HCT116 (cell line): Measurements from ENCODE around the gene S100PBP. TPM values are rescaled to one million over a fixed set of nuclear protein-coding genes. Genes with fewer than 3 reads are reported as not detected.

Experiments used
- ATAC-seq: fragments of 200-7000 bp; cut with Tn5 transposase; 2 replicates; pipeline ENCODE4 v1.9.1; 2020; ENCODE audit warnings: mild to moderate bottlenecking, moderate library complexity
- BruUV-seq: library from RNA; stranded (reverse); fragments of 400-500 nt; replicated peaks from 2 replicates; lab custom pipeline; 2021; lab: Mats Ljungman, UMichigan
- CTCF ChIA-PET: fragments of 300-600 bp; sonication (Branson Sonifier 250); formaldehyde crosslinking; loops from one replicate; lab custom pipeline; 2021; ENCODE audit warnings: antibody characterized with exemption; lab: Charles Lee
- POLR2A ChIA-PET: fragments of 300-600, 350-600 bp; sonication (Branson Sonifier 250); formaldehyde crosslinking; loops from one replicate; lab custom pipeline; 2021; ENCODE audit warnings: antibody characterized with exemption; lab: Charles Lee
- RAD21 ChIA-PET, 2 experiments: fragments of 300-600 bp; sonication (Branson Sonifier 250); formaldehyde crosslinking; loops; one replicate each; lab custom pipeline; 2023; ENCODE audit warnings: low total read pairs in 2 of 2; ENCODE audit not compliant: uncharacterized antibody in 2 of 2, unreplicated experiment in 2 of 2, low non-redundant PET in 1 of 2; lab: Charles Lee
- DNase-seq: peaks from one replicate; pipeline ENCODE4 v3.0.0-alpha.2; 2010; ENCODE audit warnings: low read depth, low spot score
- H2AFZ ChIP-seq: fragments of 200-600 bp; shearing (Covaris generic), sonication (generic); 2 replicates; pipeline ENCODE4 v1.6.1; 2017; ENCODE audit warnings: low read depth, mixed run types, mixed read lengths, antibody characterized with exemption, low read length; ENCODE audit not compliant: poor library complexity, severe bottlenecking
- H3K27ac ChIP-seq: 2 replicates; pipeline ENCODE4 v1.5.1; 2012; ENCODE audit warnings: low read depth, low read length
- H3K27me3 ChIP-seq: fragments of 200-600 bp; sonication (generic); 2 replicates; pipeline ENCODE4 v1.6.1; 2016; ENCODE audit warnings: mixed run types, low read length, mixed read lengths; ENCODE audit not compliant: insufficient read depth
- H3K36me3 ChIP-seq, 2 experiments: fragments of 200-500 bp in 1 of 2; fragments of 200-600 bp in 1 of 2; sonication (Bioruptor generic) in 1 of 2; sonication (generic) in 1 of 2; 2 replicates each; pipeline versions ENCODE4 v1.5.1 to v1.6.1; 2014 to 2016; ENCODE audit warnings: low read length in 2 of 2, inconsistent platforms in 1 of 2, mixed read lengths in 1 of 2, mixed run types in 1 of 2; ENCODE audit not compliant: insufficient read depth in 2 of 2, control insufficient read depth in 1 of 2
- H3K4me1 ChIP-seq, 2 experiments: fragments of 200-600 bp in 1 of 2; sonication (generic) in 1 of 2; 2 replicates each; pipeline versions ENCODE4 v1.5.1 to v1.6.1; 2012 to 2017; ENCODE audit warnings: low read length in 2 of 2, inconsistent platforms in 1 of 2, mild to moderate bottlenecking in 1 of 2, mixed read lengths in 1 of 2, mixed run types in 1 of 2, moderate library complexity in 1 of 2; ENCODE audit not compliant: insufficient read depth in 2 of 2, control insufficient read depth in 1 of 2
- H3K4me2 ChIP-seq: fragments of 200-600 bp; sonication (generic); 2 replicates; pipeline ENCODE4 v1.6.1; 2017; ENCODE audit warnings: mixed run types, low read length, mixed read lengths
- H3K4me3 ChIP-seq, 2 experiments: fragments of 200-600 bp in 1 of 2; sonication (generic) in 1 of 2; replicated peaks in 1 of 2; 2 replicates each; pipeline ENCODE4 v1.5.1; 2011 to 2016; ENCODE audit warnings: low read length in 2 of 2, control low read depth in 1 of 2, low read depth in 1 of 2, mild to moderate bottlenecking in 1 of 2, mixed read lengths in 1 of 2, mixed run types in 1 of 2
- H3K79me2 ChIP-seq: fragments of 200-600 bp; sonication (generic); 2 replicates; pipeline ENCODE4 v1.6.1; 2017; ENCODE audit warnings: mild to moderate bottlenecking, mixed run types, low read length, moderate library complexity, mixed read lengths; ENCODE audit not compliant: insufficient read depth
- H3K9ac ChIP-seq: fragments of 200-600 bp; sonication (generic); 2 replicates; pipeline ENCODE4 v1.6.1; 2016; ENCODE audit warnings: low read length, mixed read lengths
- H3K9me2 ChIP-seq: fragments of 200-600 bp; sonication (generic), shearing (Covaris generic); 2 replicates; pipeline ENCODE4 v1.6.1; 2017; ENCODE audit warnings: mixed run types, mild to moderate bottlenecking, moderate library complexity; ENCODE audit not compliant: insufficient read depth
- H3K9me3 ChIP-seq, 2 experiments: fragments of 200-500 bp in 1 of 2; fragments of 200-600 bp in 1 of 2; sonication (Bioruptor generic) in 1 of 2; sonication (generic) in 1 of 2; 2 replicates each; pipeline ENCODE4 v1.6.1; 2014 to 2017; ENCODE audit warnings: low read length in 2 of 2, mixed read lengths in 2 of 2, inconsistent platforms in 1 of 2, low read depth in 1 of 2, mild to moderate bottlenecking in 1 of 2, mixed run types in 1 of 2, moderate library complexity in 1 of 2; ENCODE audit not compliant: control insufficient read depth in 1 of 2, insufficient read depth in 1 of 2
- H4K20me1 ChIP-seq: fragments of 200-600 bp; sonication (generic), shearing (Covaris generic); 2 replicates; pipeline ENCODE4 v1.6.1; 2017; ENCODE audit warnings: mixed run types, mild to moderate bottlenecking, moderate library complexity; ENCODE audit not compliant: insufficient read depth
- ATF3 ChIP-seq: IDR thresholded peaks from 2 replicates; pipeline ENCODE4 v1.6.1; 2012
- CBX3 ChIP-seq: IDR thresholded peaks from 2 replicates; pipeline ENCODE4 v1.6.1; 2012; ENCODE audit warnings: low read depth
- CTCF ChIP-seq, 3 experiments: fragments of 200-600 bp in 1 of 3; sonication (generic) in 1 of 3; IDR thresholded peaks in 2 of 3; conservative IDR thresholded peaks in 1 of 3; 2 replicates each; pipeline ENCODE4 v1.5.1; 2012 to 2017; ENCODE audit warnings: low read depth in 2 of 3, low read length in 2 of 3, antibody characterized with exemption in 1 of 3, borderline replicate concordance in 1 of 3, control low read depth in 1 of 3, mild to moderate bottlenecking in 1 of 3, mixed read lengths in 1 of 3, mixed run types in 1 of 3, moderate library complexity in 1 of 3; ENCODE audit not compliant: insufficient read depth in 1 of 3
- FOSL1 ChIP-seq: IDR thresholded peaks from 2 replicates; pipeline ENCODE4 v1.6.1; 2012; ENCODE audit warnings: low read depth
- JUND ChIP-seq: IDR thresholded peaks from 2 replicates; pipeline ENCODE4 v1.6.1; 2012
- ZFX ChIP-seq: fragments of 450-650 bp; IDR thresholded peaks from 2 replicates; pipeline ENCODE4 v1.6.1; 2017
- intact Hi-C: fragments of 100-400 bp; cut with micrococcal nuclease; formaldehyde crosslinking; loops from 2 replicates; pipeline ENCODE4 v1.10.0; 2022
- total RNA-seq: library from RNA; stranded (reverse); gene quantifications from one replicate; pipeline ENCODE4 v1.2.1, GENCODE V29; 2021; ENCODE audit not compliant: unreplicated experiment

The S100PBP gene
- total RNA-seq, 1 experiment from 2014 or later = 38.2 TPM

- TF ChIP-seq CTCF (IDR thresholded peaks at IDR 0.05 in 2 of 3, conservative IDR thresholded peaks at IDR 0.05 in 1 of 3; ENCODE audit: borderline replicate concordance in 1 of 3, insufficient read depth in 1 of 3, low read depth in 2 of 3, low read length in 2 of 3) (no peak), ZFX (no peak)
Measured at GRCh38 chr1:32817159-32817814, at the start of gene S100PBP, which contains the start of gene YARS1 (continued).

GRCh38 chr1:32768110-32768850, 49.2 kb upstream of the S100PBP start:
- Histone ChIP-seq H3K27ac (peak overlapping the region; percentile 61; the same call in 1 of the 2 replicates), H3K36me3 (peaks cover 2 to 10% of the 10 kb centered on the region in 2 experiments; a peak in 3 of 4 replicates), H3K9ac (no peak overlapping the region), H4K20me1 (no peaks in the 10 kb centered on the region), H3K79me2 (peaks cover 30% of the 10 kb centered on the region), H3K9me3 (no peaks in the 10 kb centered on the region), H3K4me3 (no peak overlapping the region), H3K4me2 (peak overlapping the region; percentile 72; the same call in 1 of the 2 replicates), H3K27me3 (no peaks in the 10 kb centered on the region), H3K9me2 (no peaks in the 10 kb centered on the region), H3K4me1 (peaks cover 66 to 83% of the 10 kb centered on the region in 2 experiments), H2AFZ (no peak overlapping the region)
- BruUV-seq = no TSS peak
- ChIA-PET CTCF (interaction anchor here (1.4 to 2.6 kb wide), 2 partner anchors 56 to 248 kb away, joined by 3 to 19 read pairs; no protein-coding TSS in a partner anchor), POLR2A (interaction anchor here (0.5 kb wide), 1 partner anchor 12 kb away, joined by 3 read pairs; no protein-coding TSS in a partner anchor), RAD21 (interaction anchor here in 1 of 2 experiments (0.6 to 8.0 kb wide), 2 partner anchors 56 to 248 kb away, joined by 4 to 41 read pairs; no protein-coding TSS in a partner anchor)
- no peak for DNase-seq
- ATAC-seq = no peak
- intact Hi-C loops = no loop called here
- TF ChIP-seq CBX3 (no peak), JUND (no peak), ATF3 (no peak), FOSL1 (no peak)
